Measurements from ENCODE around the gene UBXN6. TPM values are rescaled to one million over a fixed set of nuclear protein-coding genes. Genes with fewer than 3 reads are reported as not detected.
A peak's percentile ranks its signal among the peaks of the same experiment; 100 is the strongest.

Gene UBXN6
- total RNA-seq, 1 experiment from 2014 or later, result 34.1 TPM

DNA sequence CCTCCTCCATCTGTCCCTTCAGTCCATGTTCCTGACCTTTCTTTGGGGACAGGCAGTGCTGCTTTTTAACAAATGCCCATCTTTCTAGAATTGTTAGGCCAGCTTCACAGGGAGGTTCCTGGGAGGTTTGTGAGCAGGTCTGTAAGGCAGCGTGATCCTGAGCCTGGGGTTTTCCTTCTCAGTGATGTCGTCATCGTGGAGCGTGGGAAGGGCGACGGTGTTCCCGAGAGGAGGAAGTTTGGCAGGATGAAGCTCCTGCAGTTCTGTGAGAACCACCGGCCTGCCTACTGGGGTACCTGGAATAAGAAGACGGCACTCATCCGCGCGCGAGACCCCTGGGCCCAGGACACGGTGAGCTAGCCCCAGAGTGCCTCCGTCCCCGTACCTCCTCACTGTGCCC lies 28.3 kb downstream of the UBXN6 start:
- H2BK120ac ChIP-seq (ENCODE audit: low read depth, low read length, poor library complexity, severe bottlenecking), result no peak overlapping the region
- no peak overlapping the region for H3T11ph ChIP-seq (ENCODE audit: low read length)
- peak overlapping the region; percentile 23 to 81 (median 62); a peak in 3 of 7 replicates for H3K27ac Mint-ChIP-seq
- H2BK15ac ChIP-seq (ENCODE audit: low read depth, low read length), result no peak overlapping the region
- TF ChIP-seq, protein P1, sequence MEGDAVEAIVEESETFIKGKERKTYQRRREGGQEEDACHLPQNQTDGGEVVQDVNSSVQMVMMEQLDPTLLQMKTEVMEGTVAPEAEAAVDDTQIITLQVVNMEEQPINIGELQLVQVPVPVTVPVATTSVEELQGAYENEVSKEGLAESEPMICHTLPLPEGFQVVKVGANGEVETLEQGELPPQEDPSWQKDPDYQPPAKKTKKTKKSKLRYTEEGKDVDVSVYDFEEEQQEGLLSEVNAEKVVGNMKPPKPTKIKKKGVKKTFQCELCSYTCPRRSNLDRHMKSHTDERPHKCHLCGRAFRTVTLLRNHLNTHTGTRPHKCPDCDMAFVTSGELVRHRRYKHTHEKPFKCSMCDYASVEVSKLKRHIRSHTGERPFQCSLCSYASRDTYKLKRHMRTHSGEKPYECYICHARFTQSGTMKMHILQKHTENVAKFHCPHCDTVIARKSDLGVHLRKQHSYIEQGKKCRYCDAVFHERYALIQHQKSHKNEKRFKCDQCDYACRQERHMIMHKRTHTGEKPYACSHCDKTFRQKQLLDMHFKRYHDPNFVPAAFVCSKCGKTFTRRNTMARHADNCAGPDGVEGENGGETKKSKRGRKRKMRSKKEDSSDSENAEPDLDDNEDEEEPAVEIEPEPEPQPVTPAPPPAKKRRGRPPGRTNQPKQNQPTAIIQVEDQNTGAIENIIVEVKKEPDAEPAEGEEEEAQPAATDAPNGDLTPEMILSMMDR (conservative IDR thresholded peaks at IDR 0.05), result no peak
- no peaks in the 10 kb centered on the region for H3K79me2 ChIP-seq (ENCODE audit: insufficient read depth, low read length)
- H4K20me1 ChIP-seq (ENCODE audit: control insufficient read depth, insufficient read depth, insufficient read length), result no peaks in the 10 kb centered on the region
- no peaks in the 10 kb centered on the region for H3K27me3 ChIP-seq (ENCODE audit: insufficient read depth, low read length)
- H3K27ac ChIP-seq (ENCODE audit: insufficient read length, low read depth, low read length), result no peak overlapping the region
- no peaks in the 10 kb centered on the region for H3K79me1 ChIP-seq (ENCODE audit: insufficient read depth, low read depth, low read length, poor library complexity, severe bottlenecking)
- no peaks in the 10 kb centered on the region for H3K23me2 ChIP-seq (ENCODE audit: insufficient read length, low read depth, low read length, poor library complexity, severe bottlenecking)
- no peak overlapping the region for H3K18ac ChIP-seq (ENCODE audit: insufficient read length, low read depth, low read length)
- H3K27me3 Mint-ChIP-seq (ENCODE audit: low read depth), result no peaks in the 10 kb centered on the region
- no peak overlapping the region for H4K91ac ChIP-seq (ENCODE audit: insufficient read length, low read depth, low read length)
- H2BK5ac ChIP-seq (ENCODE audit: insufficient read length, low read length), result no peak overlapping the region
- no peak overlapping the region for H2BK20ac ChIP-seq (ENCODE audit: low read depth, low read length, poor library complexity, severe bottlenecking)
- H2AK5ac ChIP-seq (ENCODE audit: insufficient read length, low read length), result no peak overlapping the region
- H3K4me1 Mint-ChIP-seq, result no peaks in the 10 kb centered on the region
- no peak overlapping the region for H3K14ac ChIP-seq (ENCODE audit: insufficient read depth, low read length)
- no peaks in the 10 kb centered on the region for H3K9me3 ChIP-seq (ENCODE audit: control insufficient read depth, low read depth, low read length)
- no peak overlapping the region for H2BK12ac ChIP-seq (ENCODE audit: insufficient read length, low read depth, low read length)
- H4K5ac ChIP-seq (ENCODE audit: insufficient read length, low read depth, low read length), result no peak overlapping the region
- no peak overlapping the region for H3K9ac ChIP-seq (ENCODE audit: extremely low read depth, insufficient read length, low read length)
- no peak overlapping the region for H3K23ac ChIP-seq (ENCODE audit: insufficient read length, low read depth, low read length)
- no peak for DNase-seq
- H3K4me2 ChIP-seq (ENCODE audit: insufficient read depth, insufficient read length, low read length), result no peak overlapping the region
- no CpG with 5 or more reads among the region's 16 CpGs for WGBS (ENCODE audit: extremely low coverage, insufficient read length, low lambda C conversion rate)
- H3K36me3 Mint-ChIP-seq (ENCODE audit: insufficient read depth in 1 of 3, low read depth in 3 of 3), result peaks cover 66 to 89% (median 75%) of the 10 kb centered on the region in 3 experiments
- H3K4ac ChIP-seq (ENCODE audit: low read depth, low read length), result no peak overlapping the region
- no peaks in the 10 kb centered on the region for H3K9me3 Mint-ChIP-seq
- H4K8ac ChIP-seq (replicated peaks; ENCODE audit: insufficient read length, low read depth, low read length), result no peak overlapping the region
- H3K56ac ChIP-seq (ENCODE audit: insufficient read length, low read depth, low read length), result no peak overlapping the region
- H3K4me3 Mint-ChIP-seq, result no peak overlapping the region
- H2AFZ ChIP-seq (ENCODE audit: low read length), result no peak overlapping the region
- H3K4me1 ChIP-seq (ENCODE audit: insufficient read depth, low read length), result no peaks in the 10 kb centered on the region

Measured in H9 (cell line).